Lower lobe of right lung (tissue), 2 donors: ENCODE results near the gene THBS4. TPM values are rescaled to one million over a fixed set of nuclear protein-coding genes. Genes with fewer than 3 reads are reported as not detected.

Source experiments
- ATAC-seq, 2 donors: fragments of 200-7000 bp; cut with Tn5 transposase; one replicate each; pipeline ENCODE4 v1.9.1; 2020 to 2022; ENCODE audit warnings: mild to moderate bottlenecking in 2 of 2, moderate library complexity in 2 of 2
- DNase-seq: peaks from one replicate; pipeline ENCODE4 v3.0.0-alpha.2; 2020
- H3K27ac ChIP-seq: fragments of 200-600 bp; one replicate; pipeline ENCODE4 v1.8.0; 2022
- H3K27me3 ChIP-seq: fragments of 200-600 bp; one replicate; pipeline ENCODE4 v1.8.0; 2022; ENCODE audit warnings: low read depth
- H3K36me3 ChIP-seq: fragments of 200-600 bp; one replicate; pipeline ENCODE4 v1.8.0; 2022; ENCODE audit warnings: mild to moderate bottlenecking
- H3K4me1 ChIP-seq: fragments of 200-600 bp; one replicate; pipeline ENCODE4 v1.8.0; 2022
- H3K4me3 ChIP-seq: fragments of 200-600 bp; one replicate; pipeline ENCODE4 v1.8.0; 2022; ENCODE audit warnings: mild to moderate bottlenecking
- H3K9me3 ChIP-seq: fragments of 200-600 bp; one replicate; pipeline ENCODE4 v1.8.0; 2022
- CTCF ChIP-seq: fragments of 200-600 bp; IDR thresholded peaks from one replicate; pipeline ENCODE4 v1.8.0; 2022; ENCODE audit warnings: antibody characterized with exemption, mild to moderate bottlenecking
- intact Hi-C: fragments of 100-400 bp; cut with DNase I; formaldehyde crosslinking; loops from one replicate; pipeline ENCODE4 v1.11.0; 2022
- total RNA-seq: library from RNA; stranded (reverse); fragmentation: NEBNext Ultra II Directional; extraction: Animal tissue kit (Norgen Biotek cat#: 25700); gene quantifications from one replicate; pipeline ENCODE4 v1.2.1, GENCODE V29; 2021
- donor health status: DM: no; HTN: yes; CAD: no; lungs with severe emphysema.

THBS4 gene
- total RNA-seq, 1 donor from 2014 or later, result 2.9 TPM

- ATAC-seq, result no peak
- Histone ChIP-seq H3K4me3 (no peak overlapping the region), H3K4me1 (no peaks in the 10 kb centered on the region), H3K36me3 (no peaks in the 10 kb centered on the region), H3K27me3 (no peaks in the 10 kb centered on the region), H3K27ac (no peak overlapping the region), H3K9me3 (no peaks in the 10 kb centered on the region)
- intact Hi-C loops, result no loop called here
- TF ChIP-seq CTCF, result no peak
- DNase-seq, result no peak
These were observed 22.8 kb downstream of the THBS4 start for GRCh38 chr5:80057921-80058320.

- Histone ChIP-seq H3K27ac (no peak overlapping the region), H3K4me1 (no peaks in the 10 kb centered on the region), H3K9me3 (no peaks in the 10 kb centered on the region), H3K4me3 (no peak overlapping the region), H3K36me3 (no peaks in the 10 kb centered on the region), H3K27me3 (no peaks in the 10 kb centered on the region)
- intact Hi-C loops, result no loop called here
- no peak for TF ChIP-seq CTCF
- ATAC-seq (no peak), DNase-seq (no peak)
These were observed 24.3 kb downstream of the THBS4 start for GRCh38 chr5:80059354-80059980.

GRCh38 chr5:80060966-80061365 lies 25.8 kb downstream of the THBS4 start:
- ATAC-seq (no peak), DNase-seq (no peak)
- intact Hi-C loops, result no loop called here
- Histone ChIP-seq H3K36me3 (no peaks in the 10 kb centered on the region), H3K27ac (no peak overlapping the region), H3K4me1 (no peaks in the 10 kb centered on the region), H3K27me3 (no peaks in the 10 kb centered on the region), H3K4me3 (no peak overlapping the region), H3K9me3 (no peaks in the 10 kb centered on the region)
- TF ChIP-seq CTCF, result no peak

GRCh38 chr5:80061547-80061946 lies 26.4 kb downstream of the THBS4 start:
- H3K9me3 ChIP-seq, result no peaks in the 10 kb centered on the region
- no peak for DNase-seq
- intact Hi-C loops, result no loop called here
- no peaks in the 10 kb centered on the region for H3K27me3 ChIP-seq
- H3K36me3 ChIP-seq, result no peaks in the 10 kb centered on the region
- H3K4me3 ChIP-seq, result no peak overlapping the region
- H3K4me1 ChIP-seq, result no peaks in the 10 kb centered on the region
- no peak overlapping the region for H3K27ac ChIP-seq
- ATAC-seq, result no peak
- no peak for TF ChIP-seq CTCF

- ATAC-seq (no peak), DNase-seq (no peak)
- no peaks in the 10 kb centered on the region for H3K9me3 ChIP-seq
- no peaks in the 10 kb centered on the region for H3K27me3 ChIP-seq
- TF ChIP-seq CTCF, result no peak
- intact Hi-C loops, result no loop called here
- H3K27ac ChIP-seq, result no peak overlapping the region
- no peak overlapping the region for H3K4me3 ChIP-seq
- H3K36me3 ChIP-seq, result no peaks in the 10 kb centered on the region
- no peaks in the 10 kb centered on the region for H3K4me1 ChIP-seq
These were observed 29.0 kb downstream of the THBS4 start for GRCh38 chr5:80064124-80064523.

- ATAC-seq, result no peak
- no peak for TF ChIP-seq CTCF
- no peak for DNase-seq
- no peaks in the 10 kb centered on the region for H3K27me3 ChIP-seq
- no peaks in the 10 kb centered on the region for H3K9me3 ChIP-seq
- H3K27ac ChIP-seq, result no peak overlapping the region
- H3K4me3 ChIP-seq, result no peak overlapping the region
- H3K36me3 ChIP-seq, result no peaks in the 10 kb centered on the region
- intact Hi-C loops, result no loop called here
- H3K4me1 ChIP-seq, result no peaks in the 10 kb centered on the region
These were observed 31.9 kb downstream of the THBS4 start for GRCh38 chr5:80067016-80067415.
